ENCODE results near the gene GLRX.

DNA sequence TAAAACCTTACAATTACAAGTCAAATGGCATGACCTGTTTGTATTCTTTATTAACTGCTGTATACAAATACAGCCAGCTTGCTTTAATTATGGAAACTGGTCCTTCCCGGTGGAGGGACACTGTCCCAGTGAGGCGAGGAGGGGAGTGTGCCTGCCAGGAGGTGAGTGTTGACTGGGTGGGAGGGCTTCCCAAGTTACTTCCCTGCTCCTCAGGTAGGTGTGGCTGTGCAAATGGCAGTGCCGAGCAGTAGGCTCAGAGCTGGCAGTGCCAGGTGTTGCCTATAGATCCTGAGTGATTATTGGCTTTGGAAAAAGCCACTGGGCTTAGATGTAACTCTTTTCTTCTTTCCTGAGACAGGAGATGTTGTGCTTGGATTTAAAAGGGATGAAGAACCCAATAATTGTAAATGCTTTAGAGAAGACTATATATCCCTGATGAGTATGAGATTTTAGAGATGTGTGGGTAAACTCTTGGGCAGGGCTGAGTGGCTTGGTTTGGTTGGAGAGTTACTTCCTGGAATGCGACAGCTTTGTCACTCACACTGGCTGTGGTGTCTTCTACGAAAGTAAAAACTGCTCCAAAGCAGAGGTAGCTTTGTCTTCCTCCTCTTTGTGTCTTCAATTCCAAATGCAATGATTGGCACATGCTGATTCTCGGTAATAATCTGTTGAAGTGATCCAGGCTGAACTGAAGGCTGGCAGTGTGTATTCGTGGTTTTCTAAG, 43.7 kb downstream of the GLRX start:
- peak; percentile 9 for TF ChIP-seq POLR2A (IDR thresholded peaks at IDR 0.05; ENCODE audit: low read length)
- TF ChIP-seq GATA1 (IDR thresholded peaks at IDR 0.05; ENCODE audit: low read depth, low read length), result no peak

Data from erythroblast (primary cell).